ENCODE data around the gene DHRSX. TPM values are rescaled to one million over a fixed set of nuclear protein-coding genes. Genes with fewer than 3 reads are reported as not detected.
"Not testable (repeated sequence)": the region's sequence is repeated elsewhere in the genome, so short reads cannot be mapped to it uniquely, and the experiment has no call there.

Gene DHRSX
- total RNA-seq, 2 donors from 2014 or later, result 19.9 to 21.9 TPM

GRCh38 chrX:2391869-2392606 lies 108.7 kb downstream of the DHRSX start:
- Histone ChIP-seq H3K9me3 (peaks cover 0 to 6% of the 10 kb centered on the region in 2 donors), H3K27ac (no peak overlapping the region), H3K4me1 (no peaks in the 10 kb centered on the region), H3K36me3 (peaks cover 15% of the 10 kb centered on the region), H3K4me3 (no peak overlapping the region), H3K27me3 (no peaks in the 10 kb centered on the region)
- no peak for TF ChIP-seq CTCF (IDR thresholded peaks at IDR 0.05)
- no peak for DNase-seq (ENCODE audit: low spot score)

- H3K36me3 ChIP-seq, result peaks cover 15% of the 10 kb centered on the region
- no peak overlapping the region for H3K27ac ChIP-seq
- no peaks in the 10 kb centered on the region for H3K4me1 ChIP-seq
- TF ChIP-seq CTCF (IDR thresholded peaks at IDR 0.05), result no peak
- no peaks in the 10 kb centered on the region for H3K27me3 ChIP-seq
- peaks cover 0 to 6% of the 10 kb centered on the region in 2 donors for H3K9me3 ChIP-seq
- H3K4me3 ChIP-seq, result no peak overlapping the region
- DNase-seq (ENCODE audit: low spot score), result no peak
Observed at GRCh38 chrX:2390754-2391153, 110.0 kb downstream of the DHRSX start.

- H3K4me3 ChIP-seq; H3K4me1 ChIP-seq; H3K27me3 ChIP-seq; DNase-seq (ENCODE audit: low spot score); H3K9me3 ChIP-seq; H3K27ac ChIP-seq: not testable (repeated sequence)
- H3K36me3 ChIP-seq, result peaks cover 15% of the 10 kb centered on the region
Observed at GRCh38 chrX:2389731-2390130, 111.0 kb downstream of the DHRSX start.

- Histone ChIP-seq H3K27ac (no peak overlapping the region), H3K4me1 (no peaks in the 10 kb centered on the region), H3K9me3 (peaks cover 0 to 6% of the 10 kb centered on the region in 2 donors), H3K27me3 (no peaks in the 10 kb centered on the region), H3K36me3 (peaks cover 15% of the 10 kb centered on the region), H3K4me3 (no peak overlapping the region)
- no peak for DNase-seq (ENCODE audit: low spot score)
- no peak for TF ChIP-seq CTCF (IDR thresholded peaks at IDR 0.05)
Observed at GRCh38 chrX:2389324-2389723, 111.5 kb downstream of the DHRSX start.

GRCh38 chrX:2388669-2389068 lies 112.1 kb downstream of the DHRSX start:
- Histone ChIP-seq H3K27me3 (no peaks in the 10 kb centered on the region), H3K27ac (no peak overlapping the region), H3K4me3 (no peak overlapping the region), H3K9me3 (peaks cover 0 to 6% of the 10 kb centered on the region in 2 donors), H3K36me3 (peaks cover 15% of the 10 kb centered on the region), H3K4me1 (no peaks in the 10 kb centered on the region)
- DNase-seq (ENCODE audit: low spot score), result no peak
- no peak for TF ChIP-seq CTCF (IDR thresholded peaks at IDR 0.05)

GRCh38 chrX:2387614-2388239 lies 113.0 kb downstream of the DHRSX start:
- TF ChIP-seq CTCF (IDR thresholded peaks at IDR 0.05), result no peak
- H3K4me3 ChIP-seq, result no peak overlapping the region
- no peak for DNase-seq (ENCODE audit: low spot score)
- H3K36me3 ChIP-seq, result peaks cover 15% of the 10 kb centered on the region
- H3K27ac ChIP-seq, result no peak overlapping the region
- H3K9me3 ChIP-seq, result peaks cover 0 to 6% of the 10 kb centered on the region in 2 donors
- H3K27me3 ChIP-seq, result no peaks in the 10 kb centered on the region
- H3K4me1 ChIP-seq, result no peaks in the 10 kb centered on the region

All from right atrium auricular region (tissue), 2 donors.